Subcutaneous abdominal adipose tissue (tissue), 5 donors: ENCODE results near the gene ANKH.
"Not testable (repeated sequence)": the region's sequence is repeated elsewhere in the genome, so short reads cannot be mapped to it uniquely, and the experiment has no call there.

ENCODE experiments used
- H3K27ac ChIP-seq: one replicate; pipeline ENCODE4 v1.7.0; 2013; ENCODE audit warnings: low read depth, mild to moderate bottlenecking, inconsistent platforms, low read length, moderate library complexity
- H3K27me3 ChIP-seq, 5 donors: one replicate each; pipeline ENCODE4 v1.7.0; 2013; ENCODE audit warnings: low read length in 5 of 5, inconsistent platforms in 1 of 5; ENCODE audit not compliant: control insufficient read depth in 5 of 5, insufficient read depth in 4 of 5
- H3K36me3 ChIP-seq, 5 donors: one replicate each; pipeline ENCODE4 v1.7.0; 2013; ENCODE audit warnings: low read length in 5 of 5; ENCODE audit not compliant: control insufficient read depth in 5 of 5, insufficient read depth in 5 of 5
- H3K4me1 ChIP-seq, 5 donors: one replicate each; pipeline ENCODE4 v1.7.0; 2013; ENCODE audit warnings: low read length in 5 of 5, mild to moderate bottlenecking in 3 of 5, moderate library complexity in 1 of 5; ENCODE audit not compliant: control insufficient read depth in 5 of 5, insufficient read depth in 5 of 5
- H3K4me3 ChIP-seq, 5 donors: one replicate each; pipeline ENCODE4 v1.7.0; 2013; ENCODE audit warnings: low read length in 5 of 5, low read depth in 1 of 5
- H3K9ac ChIP-seq, 5 donors: one replicate each; pipeline ENCODE4 v1.7.0; 2013; ENCODE audit warnings: low read length in 5 of 5, mild to moderate bottlenecking in 4 of 5, moderate library complexity in 3 of 5
- H3K9me3 ChIP-seq, 5 donors: one replicate each; pipeline ENCODE4 v1.7.0; 2013; ENCODE audit warnings: low read length in 5 of 5; ENCODE audit not compliant: control insufficient read depth in 5 of 5
- donor health status: healthy.
- donor health status: healthy.
- donor health status: healthy.
- donor health status: healthy.
- donor health status: healthy.

Gene ANKH

GRCh38 chr5:14831006-14831338, 40.6 kb downstream of the ANKH start:
- Histone ChIP-seq H3K36me3 (peaks cover 0 to 3% (median 0%) of the 10 kb centered on the region in 5 donors), H3K9ac (no peak overlapping the region), H3K9me3 (no peaks in the 10 kb centered on the region), H3K27me3 (no peaks in the 10 kb centered on the region), H3K27ac (no peak overlapping the region), H3K4me1 (peaks cover 0 to 5% (median 0%) of the 10 kb centered on the region in 5 donors), H3K4me3 (no peak overlapping the region)

- Histone ChIP-seq H3K4me1 (peaks cover 0 to 5% (median 0%) of the 10 kb centered on the region in 5 donors), H3K27ac (no peak overlapping the region), H3K9me3 (no peaks in the 10 kb centered on the region), H3K27me3 (no peaks in the 10 kb centered on the region), H3K4me3 (no peak overlapping the region), H3K9ac (no peak overlapping the region), H3K36me3 (peaks cover 0 to 3% (median 0%) of the 10 kb centered on the region in 5 donors)
Observed at GRCh38 chr5:14830210-14831005, 41.2 kb downstream of the ANKH start.

- Histone ChIP-seq H3K9ac (no peak overlapping the region), H3K27ac (no peak overlapping the region), H3K4me1 (peaks cover 0 to 5% (median 0%) of the 10 kb centered on the region in 5 donors), H3K27me3 (no peaks in the 10 kb centered on the region), H3K9me3 (no peaks in the 10 kb centered on the region), H3K4me3 (no peak overlapping the region), H3K36me3 (peaks cover 0 to 3% (median 0%) of the 10 kb centered on the region in 5 donors)
Observed at GRCh38 chr5:14829396-14829795, 42.2 kb downstream of the ANKH start.

- Histone ChIP-seq H3K27ac (no peak overlapping the region), H3K27me3 (no peaks in the 10 kb centered on the region), H3K9me3 (no peaks in the 10 kb centered on the region), H3K4me1 (peaks cover 0 to 6% (median 2%) of the 10 kb centered on the region in 5 donors), H3K9ac (no peak overlapping the region), H3K36me3 (peaks cover 0 to 3% (median 0%) of the 10 kb centered on the region in 5 donors), H3K4me3 (no peak overlapping the region)
Observed at GRCh38 chr5:14826714-14827113, 44.9 kb downstream of the ANKH start.

- Histone ChIP-seq H3K27ac (no peak overlapping the region), H3K9ac (no peak overlapping the region), H3K4me1 (peaks cover 0 to 14% (median 6%) of the 10 kb centered on the region in 5 donors), H3K9me3 (no peaks in the 10 kb centered on the region), H3K4me3 (no peak overlapping the region), H3K27me3 (no peaks in the 10 kb centered on the region), H3K36me3 (peaks cover 0 to 3% (median 0%) of the 10 kb centered on the region in 5 donors)
Observed at GRCh38 chr5:14825977-14826376, 45.6 kb downstream of the ANKH start.

- H3K27me3 ChIP-seq = no peaks in the 10 kb centered on the region
- H3K9me3 ChIP-seq = no peaks in the 10 kb centered on the region
- no peak overlapping the region for H3K9ac ChIP-seq
- no peaks in the 10 kb centered on the region for H3K36me3 ChIP-seq
- H3K4me3 ChIP-seq = no peak overlapping the region
- H3K27ac ChIP-seq = no peak overlapping the region
- H3K4me1 ChIP-seq = peaks cover 0 to 17% (median 13%) of the 10 kb centered on the region in 5 donors
Observed at GRCh38 chr5:14824499-14824898, 47.1 kb downstream of the ANKH start.

- Histone ChIP-seq H3K4me3 (peak overlapping the region in 1 of 5 donors; percentile 25), H3K9me3 (no peaks in the 10 kb centered on the region), H3K27me3 (no peaks in the 10 kb centered on the region), H3K4me1 (peaks cover 0 to 31% (median 22%) of the 10 kb centered on the region in 5 donors), H3K36me3 (no peaks in the 10 kb centered on the region), H3K27ac (peak overlapping the region; percentile 6), H3K9ac (no peak overlapping the region)
Observed at GRCh38 chr5:14821100-14821845, 50.3 kb downstream of the ANKH start.

GRCh38 chr5:14818931-14819790, 52.4 kb downstream of the ANKH start:
- no peaks in the 10 kb centered on the region for H3K36me3 ChIP-seq
- H3K4me3 ChIP-seq = no peak overlapping the region
- H3K9ac ChIP-seq = no peak overlapping the region
- H3K9me3 ChIP-seq = no peaks in the 10 kb centered on the region
- H3K27ac ChIP-seq = no peak overlapping the region
- peaks cover 0 to 31% (median 22%) of the 10 kb centered on the region in 5 donors for H3K4me1 ChIP-seq
- no peaks in the 10 kb centered on the region for H3K27me3 ChIP-seq

GRCh38 chr5:14817762-14818136, 53.8 kb downstream of the ANKH start:
- H3K36me3 ChIP-seq, H3K9ac ChIP-seq, H3K9me3 ChIP-seq, H3K27me3 ChIP-seq, H3K27ac ChIP-seq, H3K4me3 ChIP-seq: not testable (repeated sequence)
- H3K4me1 ChIP-seq = peaks cover 0 to 31% (median 22%) of the 10 kb centered on the region in 5 donors
